HG03196 (cell line): ENCODE measurements around the gene RBX1.
"Not testable (repeated sequence)": the region's sequence is repeated elsewhere in the genome, so short reads cannot be mapped to it uniquely, and the experiment has no call there.

Experiments
- ATAC-seq: cut with Tn5 transposase; IDR thresholded peaks from one replicate; pipeline ENCODE4 v1.9.1; 2021; ENCODE audit not compliant: unreplicated experiment

Gene RBX1

DNA sequence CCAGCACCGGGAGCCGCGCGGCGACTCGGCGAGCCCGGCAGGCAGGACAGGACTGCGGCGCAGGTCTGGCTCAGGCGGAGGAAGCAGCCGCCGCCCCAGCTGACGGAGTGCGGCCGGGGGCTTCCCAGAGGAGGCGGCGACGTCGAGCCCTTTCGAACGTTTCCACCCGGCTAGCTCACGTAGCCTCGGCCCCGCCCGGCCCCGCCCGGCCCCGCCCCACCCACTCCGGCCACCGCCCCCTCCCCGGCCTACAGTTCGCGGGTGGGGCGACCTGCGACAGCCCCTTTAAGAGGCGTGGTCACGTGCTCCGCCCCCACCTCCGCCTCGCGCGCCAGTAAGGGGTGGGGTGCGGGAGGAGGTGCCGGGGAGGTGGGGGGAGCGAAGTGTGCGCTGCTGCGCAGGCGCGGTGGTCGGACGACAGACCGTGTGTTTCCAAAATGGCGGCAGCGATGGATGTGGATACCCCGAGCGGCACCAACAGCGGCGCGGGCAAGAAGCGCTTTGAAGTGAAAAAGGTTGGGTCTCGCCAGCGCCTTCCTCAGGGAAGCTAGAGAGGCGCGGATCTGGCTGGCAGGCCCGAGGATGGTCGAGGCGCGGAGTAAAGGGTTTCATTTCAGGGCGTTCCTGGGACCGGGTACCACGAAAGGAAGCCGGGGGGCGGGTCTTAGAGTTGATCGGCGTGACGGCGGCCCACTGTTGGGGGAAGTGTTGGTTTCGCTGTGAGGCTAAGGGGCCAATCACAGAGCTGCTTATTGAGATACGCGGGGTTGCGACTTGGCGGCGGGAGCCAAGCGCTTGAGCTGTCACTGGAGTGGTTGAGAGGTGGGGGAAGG is at the start of gene RBX1:
Gene RBX1, plus strand, starts transcription at position 417 of the 833 bp plus-strand sequence. Its CDS starts 21 bp downstream, at position 438.
- peak; percentile 78 for ATAC-seq

DNA sequence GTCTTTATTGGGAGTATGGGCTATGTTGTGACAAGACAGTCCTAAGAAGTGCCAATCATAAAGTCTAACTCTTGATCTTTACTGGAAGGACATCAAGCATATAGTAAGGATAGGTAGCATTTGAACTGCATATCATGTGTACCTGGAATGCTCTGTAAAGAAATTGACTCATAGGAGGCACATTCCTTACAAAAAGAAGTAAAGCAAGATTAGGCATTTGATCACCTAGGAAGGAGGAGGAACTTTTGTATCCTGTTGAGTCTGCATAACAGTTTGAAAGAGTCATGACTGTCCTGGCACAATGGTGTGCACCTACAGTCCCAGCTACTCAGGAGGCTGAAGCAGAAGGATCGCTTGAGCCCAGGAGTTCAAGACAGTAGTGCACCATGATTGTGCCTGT is 47.1 kb upstream of the RBX1 start:
- no peak for ATAC-seq

DNA sequence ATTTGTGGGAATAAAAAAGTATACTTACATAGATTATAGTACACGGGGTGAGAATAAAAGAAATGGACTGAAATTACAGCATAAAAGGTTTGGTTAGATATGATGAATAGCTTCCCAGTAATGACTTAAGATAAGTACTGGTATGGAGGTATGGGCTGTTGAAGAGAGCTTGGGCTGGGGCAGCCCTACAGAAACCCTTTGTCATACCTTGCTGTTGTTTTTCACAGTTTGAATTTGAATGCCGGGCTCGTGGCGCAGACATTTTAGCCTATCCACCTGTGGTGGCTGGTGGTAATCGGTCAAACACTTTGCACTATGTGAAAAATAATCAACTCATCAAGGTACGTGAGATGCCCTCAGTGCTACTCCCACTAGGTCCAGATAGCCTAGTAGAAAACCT is 42.3 kb upstream of the RBX1 start:
- no peak for ATAC-seq

DNA sequence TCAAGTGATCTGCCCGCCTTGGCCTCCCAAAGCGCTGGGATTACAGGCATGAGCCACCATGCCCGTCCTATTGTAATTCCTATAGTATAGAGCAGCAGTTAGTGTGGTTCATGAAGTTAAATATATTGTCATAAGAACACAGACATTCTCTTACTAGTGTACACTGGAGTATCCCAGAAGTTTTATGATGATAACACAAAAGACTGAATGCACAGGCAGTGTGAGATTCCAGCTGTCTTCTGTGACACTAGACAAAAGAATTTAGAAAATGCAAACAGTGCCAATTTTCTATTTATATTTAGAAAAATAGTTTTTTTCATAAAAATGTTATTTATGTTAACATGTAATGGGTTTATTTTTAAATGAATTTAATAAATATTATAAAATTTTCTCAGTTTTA is 39.4 kb upstream of the RBX1 start:
- ATAC-seq = no peak

DNA sequence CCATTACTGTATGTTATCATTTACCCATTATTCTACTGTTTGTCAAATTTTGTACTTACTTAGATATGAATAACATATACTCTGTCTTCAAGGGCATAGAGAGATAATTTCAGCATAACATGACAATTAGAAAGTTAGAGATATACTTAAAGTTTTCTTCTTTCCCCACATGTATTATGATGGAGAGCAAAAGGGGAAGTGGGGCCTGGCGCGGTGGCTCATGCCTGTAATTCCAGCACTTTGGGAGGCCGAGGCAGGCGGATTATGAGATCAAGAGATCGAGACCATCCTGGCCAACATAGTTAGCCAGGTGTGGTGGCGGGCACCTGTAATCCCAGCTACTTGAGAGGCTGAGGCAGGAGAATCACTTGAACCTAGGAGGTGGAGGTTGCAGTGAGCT is 38.2 kb upstream of the RBX1 start:
- not testable (repeated sequence) for ATAC-seq

DNA sequence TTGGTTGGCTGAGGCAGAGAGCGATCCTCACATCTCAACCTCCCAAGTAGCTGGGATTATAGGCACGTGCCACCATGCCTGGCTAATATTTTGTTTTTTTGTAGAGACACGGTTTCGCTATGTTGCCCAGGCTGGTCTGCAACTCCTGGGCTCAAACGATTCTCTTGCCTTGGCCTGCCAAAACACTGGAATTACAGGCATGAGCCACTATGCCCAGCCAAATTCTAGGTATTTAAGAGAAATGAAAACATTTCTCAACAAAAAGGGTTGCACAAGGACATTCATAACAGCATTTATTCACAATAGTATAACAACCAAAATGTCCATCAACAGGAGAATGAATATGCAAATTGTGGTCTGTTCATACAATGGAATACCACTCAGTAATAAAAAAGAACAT is 31.7 kb upstream of the RBX1 start:
- no peak for ATAC-seq

DNA sequence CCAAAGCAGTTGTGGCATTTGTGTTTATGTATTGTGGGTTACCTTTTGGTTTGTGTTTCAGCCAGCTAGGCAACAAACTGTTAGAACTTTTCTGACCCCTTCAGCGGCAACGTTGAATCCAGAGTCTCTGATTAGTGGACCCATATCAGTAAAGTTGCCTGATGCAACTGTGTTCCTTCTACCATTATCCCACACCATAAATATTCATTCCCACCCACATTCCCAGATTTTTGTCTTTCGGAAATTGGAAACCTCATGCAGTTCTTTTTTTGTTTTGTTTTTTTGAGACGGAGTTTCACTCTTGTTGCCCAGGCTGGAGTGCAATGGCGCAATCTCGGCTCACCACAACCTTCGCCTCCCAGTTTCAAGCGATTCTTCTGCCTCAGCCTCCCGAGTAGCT is 30.7 kb upstream of the RBX1 start:
- ATAC-seq = no peak

DNA sequence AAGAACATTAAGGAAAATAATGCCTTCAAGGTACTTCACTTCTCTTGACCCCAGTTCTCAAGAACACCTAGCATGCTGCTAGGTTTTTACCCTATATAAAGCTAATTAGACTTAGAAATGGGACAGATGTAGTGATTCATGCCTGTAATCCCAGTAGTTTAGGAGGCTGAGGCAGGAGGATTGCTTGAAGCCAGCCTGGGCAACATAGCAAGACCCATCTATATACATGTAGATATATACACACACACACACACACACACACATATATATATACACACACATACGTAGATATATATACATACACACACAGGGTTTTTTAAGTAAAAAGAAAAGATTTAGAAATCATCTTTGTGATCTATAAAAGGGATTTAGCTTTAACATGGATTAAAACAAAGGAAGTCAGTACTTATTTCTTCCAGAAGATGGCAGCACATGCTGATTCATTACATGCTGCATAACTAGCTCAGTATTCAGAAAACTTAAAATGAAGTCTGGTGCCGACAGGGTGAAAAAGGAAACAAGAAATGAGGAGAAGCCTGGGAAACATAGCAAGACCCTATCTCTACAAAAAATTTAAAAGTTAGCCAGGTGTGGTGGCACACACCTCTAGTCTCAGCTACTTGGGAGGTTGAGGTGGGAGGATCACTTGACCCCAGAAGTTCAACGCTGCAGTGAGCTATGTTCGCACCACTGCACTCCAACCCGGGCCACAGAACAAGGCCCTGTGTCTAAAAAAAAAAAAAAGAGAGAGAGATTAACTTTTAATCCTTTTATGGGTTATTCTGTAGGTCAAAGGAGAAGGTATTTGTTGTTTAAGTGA is 28.5 kb upstream of the RBX1 start:
- ATAC-seq = no peak

DNA sequence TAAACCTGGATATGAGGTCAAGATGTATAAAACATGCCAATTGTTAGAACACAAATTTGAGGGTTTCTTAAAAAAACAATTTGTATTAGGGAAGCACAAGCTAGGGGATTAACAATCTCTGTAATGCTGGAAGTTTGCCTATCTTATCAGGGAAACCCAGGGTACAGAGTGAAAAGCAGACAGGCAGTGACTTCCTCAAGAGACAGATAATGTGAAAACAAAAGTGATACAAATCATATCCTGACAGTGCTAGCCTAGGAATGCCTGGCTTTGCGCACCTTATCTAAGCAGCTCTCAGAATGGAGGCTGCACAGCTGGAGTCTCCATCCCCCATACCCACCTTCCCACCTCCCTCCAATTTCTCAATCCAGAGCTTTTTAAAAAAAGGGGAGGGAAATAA is 22.5 kb upstream of the RBX1 start:
- no peak for ATAC-seq

DNA sequence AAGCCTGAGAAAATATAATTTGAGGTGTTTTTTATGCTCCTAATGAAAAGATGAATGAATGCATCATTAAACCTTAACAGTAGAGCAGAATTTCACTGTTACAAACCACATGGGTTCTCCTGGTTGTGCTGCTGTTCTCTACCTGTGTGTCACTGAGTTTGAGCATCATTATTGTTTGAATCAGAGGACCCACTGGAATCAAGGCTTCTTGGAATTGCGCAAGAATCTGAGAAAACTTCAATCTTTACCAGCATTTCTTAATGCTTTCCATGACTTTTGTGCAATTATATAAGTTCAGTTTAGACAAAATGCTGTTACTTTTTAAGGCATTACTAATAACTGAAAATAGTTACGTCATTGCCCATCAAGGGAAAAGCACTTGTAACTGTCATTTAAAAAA is 18.8 kb upstream of the RBX1 start:
- no peak for ATAC-seq

DNA sequence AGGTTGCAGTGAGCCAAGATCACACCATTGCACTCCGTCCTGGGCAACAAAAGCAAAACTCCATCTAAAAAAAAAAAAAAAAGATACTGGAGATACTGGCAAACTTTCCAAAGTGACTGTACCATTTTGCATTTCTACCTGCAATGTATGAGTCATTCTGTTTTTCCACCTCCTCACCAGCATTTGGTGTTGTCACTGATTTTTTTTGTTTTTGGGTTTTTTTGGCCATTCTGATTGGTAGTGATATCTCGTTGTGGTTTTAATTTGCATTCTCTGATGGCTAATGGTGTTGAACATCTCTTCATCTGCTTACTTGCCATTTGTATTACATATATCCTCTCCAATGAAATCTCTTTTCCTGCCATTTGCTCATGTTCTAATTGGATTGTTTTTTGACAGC is 12.0 kb upstream of the RBX1 start:
- ATAC-seq = no peak

DNA sequence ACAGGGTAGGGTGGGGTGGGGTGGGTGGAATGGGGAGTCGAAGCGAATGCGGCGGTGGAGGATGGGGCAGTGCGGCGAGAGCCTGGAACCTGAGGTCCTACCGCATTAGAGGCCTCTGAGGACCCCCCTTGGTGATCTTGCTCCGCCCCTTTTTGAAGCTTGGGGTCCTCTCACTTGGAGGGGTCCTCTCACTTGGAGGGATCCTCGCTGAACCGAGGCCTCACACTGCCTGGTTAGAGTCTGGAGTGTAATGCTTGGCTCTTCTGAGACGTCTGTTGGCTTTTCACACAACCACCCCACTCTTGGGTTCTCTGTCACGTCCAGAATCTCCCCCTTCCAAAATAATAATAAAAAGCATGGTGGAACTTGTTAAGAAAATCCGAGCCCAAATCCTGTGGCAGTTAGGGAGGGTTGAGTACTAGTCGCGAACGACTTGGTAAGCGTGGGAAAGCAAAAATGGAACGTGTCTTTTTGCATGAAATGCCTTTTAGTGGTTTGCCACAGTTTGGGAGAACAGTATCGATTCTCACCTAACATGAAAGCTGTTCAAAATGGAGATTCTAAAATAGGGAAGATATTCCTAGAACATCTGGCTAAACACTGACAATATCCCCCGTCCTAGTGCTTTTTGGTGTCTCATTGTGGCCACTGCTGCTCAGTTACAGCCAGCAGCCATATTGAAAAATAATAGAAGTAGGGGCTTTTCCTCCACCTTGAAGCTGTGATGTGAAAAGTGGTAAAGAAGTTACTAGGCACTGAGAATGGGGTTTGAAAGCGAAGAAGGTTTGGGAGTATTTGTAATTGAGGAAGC is 822 bp downstream of the RBX1 start:
- ATAC-seq = no peak

DNA sequence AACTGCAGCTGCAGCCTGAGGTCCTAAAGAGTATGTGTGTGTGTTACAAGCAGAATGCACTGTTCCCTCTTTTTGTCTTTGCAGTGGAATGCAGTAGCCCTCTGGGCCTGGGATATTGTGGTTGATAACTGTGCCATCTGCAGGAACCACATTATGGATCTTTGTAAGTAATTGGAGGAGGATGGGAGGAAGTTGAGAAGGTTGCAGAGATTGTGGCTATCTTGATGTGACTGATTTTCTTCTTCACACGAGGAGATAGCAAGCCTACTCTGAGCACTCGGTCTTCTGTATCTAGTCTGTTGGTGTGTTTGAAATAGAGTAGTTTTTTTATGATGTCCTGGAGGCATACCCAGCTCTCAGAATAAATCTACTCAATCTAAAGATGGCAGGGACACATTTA is 2.3 kb downstream of the RBX1 start:
- ATAC-seq = no peak

DNA sequence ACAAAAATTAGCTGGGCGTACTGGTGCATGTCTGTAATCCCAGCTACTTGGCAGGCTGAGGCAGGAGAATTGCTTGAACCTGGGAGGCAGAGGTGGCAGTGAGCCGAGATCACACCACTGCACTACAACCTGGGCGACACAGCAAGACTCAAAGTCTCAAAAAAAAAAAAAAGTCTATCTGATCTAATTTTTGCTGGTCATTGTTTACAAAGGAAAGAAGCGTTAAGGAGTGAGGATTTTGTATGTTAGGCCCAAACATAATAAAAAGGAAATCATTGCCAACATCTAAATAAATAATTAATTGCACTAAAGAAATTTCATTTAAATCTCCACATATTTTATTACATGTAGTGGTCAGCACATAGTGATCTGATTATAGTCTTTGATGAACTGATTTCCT is 2.9 kb downstream of the RBX1 start:
- ATAC-seq = no peak

DNA sequence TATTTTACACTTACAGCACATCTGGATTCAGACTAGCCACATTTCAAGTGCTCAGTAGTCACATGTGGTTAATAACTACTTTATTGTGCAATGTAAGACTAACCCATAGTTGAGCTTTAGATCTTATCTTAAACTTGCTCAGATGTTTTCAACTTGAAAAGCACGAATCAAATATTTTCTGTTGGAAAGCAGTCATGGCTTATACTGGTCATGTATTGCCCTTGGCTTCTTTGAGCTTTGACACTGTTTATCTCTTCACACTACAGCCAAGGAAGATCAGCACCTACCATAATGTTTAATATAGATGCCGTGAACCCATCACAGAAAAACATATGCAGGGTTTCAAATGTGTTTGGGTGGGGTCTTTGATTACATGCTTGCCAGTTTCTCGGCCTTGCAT is 4.4 kb downstream of the RBX1 start:
- ATAC-seq = no peak

DNA sequence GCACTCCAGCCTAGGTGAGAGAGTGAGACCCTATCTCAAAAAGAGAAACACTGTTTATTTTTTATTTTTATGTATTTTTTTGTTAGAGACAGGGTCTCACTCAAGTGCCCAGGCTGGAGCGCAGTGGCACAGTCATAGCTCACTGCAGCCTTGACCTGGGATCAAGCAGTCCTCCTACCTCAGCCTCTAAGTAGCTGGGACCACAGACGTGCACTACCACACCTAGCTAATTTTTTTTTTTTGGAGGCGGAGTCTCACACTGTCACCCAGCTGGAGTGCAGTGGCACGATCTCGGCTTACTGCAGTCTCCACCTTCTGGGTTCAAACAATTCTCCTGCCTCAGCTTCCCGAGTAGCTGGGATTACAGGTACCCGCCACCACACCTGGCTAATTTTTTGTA is 6.4 kb downstream of the RBX1 start:
- ATAC-seq = no peak

DNA sequence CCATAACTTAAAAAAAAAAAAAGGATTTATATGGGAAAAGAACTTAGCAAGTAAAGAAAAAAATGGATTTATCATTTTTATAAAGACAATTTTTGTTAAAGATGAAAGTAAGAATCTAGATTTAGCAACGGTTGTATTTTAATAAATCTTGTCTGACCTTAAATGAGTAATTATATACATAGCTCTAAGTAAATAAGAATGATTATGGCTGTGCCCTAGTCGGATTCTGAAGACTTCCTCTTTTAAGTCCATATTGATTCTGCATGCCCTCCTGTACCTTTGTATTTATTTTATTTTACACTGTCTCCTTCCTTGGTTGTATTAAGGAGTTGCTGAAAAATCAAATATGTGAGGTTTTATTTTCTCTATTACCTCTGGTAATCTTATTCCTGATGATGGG is 7.1 kb downstream of the RBX1 start:
- ATAC-seq = no peak

DNA sequence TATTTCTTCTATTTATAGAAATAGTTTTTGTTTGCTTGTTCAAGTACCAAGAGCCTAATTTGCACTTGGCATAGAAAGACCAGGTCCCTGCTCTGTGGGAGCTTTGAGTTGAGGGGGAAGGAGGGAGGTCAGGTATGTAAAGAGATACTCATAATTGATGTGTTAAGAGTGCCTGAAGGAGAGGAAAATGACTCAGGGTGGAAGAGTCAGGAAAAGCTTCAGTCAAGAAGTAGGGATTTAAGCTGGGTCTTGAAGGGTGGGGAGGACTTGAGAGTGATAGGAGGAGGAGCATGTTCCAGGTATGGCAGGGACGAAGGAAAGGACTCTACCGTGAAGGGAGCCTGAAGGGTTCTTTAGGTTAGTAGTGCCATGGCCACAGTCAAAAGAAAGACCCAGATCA is 9.0 kb downstream of the RBX1 start:
- ATAC-seq = no peak

DNA sequence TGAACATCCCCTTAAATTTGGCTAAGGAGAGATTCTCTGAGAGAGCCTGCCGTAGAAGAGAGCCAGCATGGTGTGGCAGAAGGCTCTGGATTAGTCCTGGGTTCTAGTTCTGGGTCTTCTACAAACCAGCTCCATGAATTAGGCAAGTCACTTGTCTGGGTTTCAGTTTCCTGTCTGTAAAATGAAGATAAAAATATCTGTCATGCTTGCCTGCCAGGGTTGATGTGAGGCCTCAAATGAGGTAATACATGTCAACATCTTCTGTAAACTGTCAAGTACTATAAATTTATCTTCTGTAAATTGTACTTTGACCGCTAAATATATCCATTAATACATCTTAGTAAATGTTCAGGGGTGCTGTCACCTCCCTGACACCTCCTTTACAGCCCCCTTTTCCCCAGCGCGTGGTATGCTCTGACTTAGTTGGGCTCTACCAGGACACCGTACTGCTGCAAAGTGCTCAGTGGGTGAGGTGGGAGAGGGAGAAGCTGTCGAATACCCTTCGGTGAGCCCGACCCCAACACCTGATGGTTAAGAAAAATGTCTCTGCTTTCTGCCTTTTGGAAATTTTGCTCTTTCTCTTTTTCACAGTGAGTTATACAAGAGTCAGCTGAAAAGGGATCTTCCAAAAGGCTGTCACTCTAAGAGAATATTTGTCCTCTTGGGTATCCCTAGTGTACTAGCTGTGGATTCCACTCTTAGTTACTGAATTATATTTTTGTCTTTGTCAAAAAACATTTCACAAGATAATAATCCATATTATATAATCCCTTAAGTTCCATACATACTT is 15.0 kb downstream of the RBX1 start:
- ATAC-seq = no peak

DNA sequence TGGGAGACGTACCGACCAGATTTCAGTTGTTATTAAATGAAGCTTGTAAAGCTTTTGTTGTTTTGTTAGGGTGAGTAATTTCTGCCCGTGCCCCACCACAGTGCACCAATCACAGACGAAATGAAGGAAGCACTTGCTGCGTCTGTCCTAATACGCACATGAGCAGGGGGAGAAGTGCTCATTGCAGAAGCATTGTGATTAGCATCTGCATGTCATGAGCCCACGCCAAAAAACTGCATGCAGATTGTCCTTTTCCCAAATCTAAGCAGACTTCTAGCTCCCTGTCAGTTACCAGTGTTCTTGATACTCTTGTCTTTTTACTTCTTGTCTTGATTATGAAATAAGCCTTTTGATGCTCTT is 15.5 kb downstream of the RBX1 start:
- no peak for ATAC-seq
